ENCODE data around the gene MESP1. TPM values are rescaled to one million over a fixed set of nuclear protein-coding genes. Genes with fewer than 3 reads are reported as not detected.

MESP1 gene
- total RNA-seq, 1 donor from 2014 or later = 2.7 TPM

GRCh38 chr15:89758283-89758682 is 7.2 kb upstream of the MESP1 start:
- Histone ChIP-seq H3K27me3 (no peaks in the 10 kb centered on the region), H3K36me3 (no peaks in the 10 kb centered on the region), H3K27ac (no peak overlapping the region), H3K9me3 (no peaks in the 10 kb centered on the region), H3K4me1 (peaks cover 18% of the 10 kb centered on the region), H3K4me3 (no peak overlapping the region)
- no peak for TF ChIP-seq POLR2AphosphoS5 (IDR thresholded peaks at IDR 0.05; ENCODE audit: insufficient read depth in 1 of 2, low read depth in 1 of 2)
- TF ChIP-seq, protein P1, sequence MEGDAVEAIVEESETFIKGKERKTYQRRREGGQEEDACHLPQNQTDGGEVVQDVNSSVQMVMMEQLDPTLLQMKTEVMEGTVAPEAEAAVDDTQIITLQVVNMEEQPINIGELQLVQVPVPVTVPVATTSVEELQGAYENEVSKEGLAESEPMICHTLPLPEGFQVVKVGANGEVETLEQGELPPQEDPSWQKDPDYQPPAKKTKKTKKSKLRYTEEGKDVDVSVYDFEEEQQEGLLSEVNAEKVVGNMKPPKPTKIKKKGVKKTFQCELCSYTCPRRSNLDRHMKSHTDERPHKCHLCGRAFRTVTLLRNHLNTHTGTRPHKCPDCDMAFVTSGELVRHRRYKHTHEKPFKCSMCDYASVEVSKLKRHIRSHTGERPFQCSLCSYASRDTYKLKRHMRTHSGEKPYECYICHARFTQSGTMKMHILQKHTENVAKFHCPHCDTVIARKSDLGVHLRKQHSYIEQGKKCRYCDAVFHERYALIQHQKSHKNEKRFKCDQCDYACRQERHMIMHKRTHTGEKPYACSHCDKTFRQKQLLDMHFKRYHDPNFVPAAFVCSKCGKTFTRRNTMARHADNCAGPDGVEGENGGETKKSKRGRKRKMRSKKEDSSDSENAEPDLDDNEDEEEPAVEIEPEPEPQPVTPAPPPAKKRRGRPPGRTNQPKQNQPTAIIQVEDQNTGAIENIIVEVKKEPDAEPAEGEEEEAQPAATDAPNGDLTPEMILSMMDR (IDR thresholded peaks at IDR 0.05) = no peak
- no peak for TF ChIP-seq POLR2A (IDR thresholded peaks at IDR 0.05)
- intact Hi-C loops (cut with DNase I) = no loop called here
- no peak for DNase-seq (ENCODE audit: extremely low spot score in 2 of 2)

DNA sequence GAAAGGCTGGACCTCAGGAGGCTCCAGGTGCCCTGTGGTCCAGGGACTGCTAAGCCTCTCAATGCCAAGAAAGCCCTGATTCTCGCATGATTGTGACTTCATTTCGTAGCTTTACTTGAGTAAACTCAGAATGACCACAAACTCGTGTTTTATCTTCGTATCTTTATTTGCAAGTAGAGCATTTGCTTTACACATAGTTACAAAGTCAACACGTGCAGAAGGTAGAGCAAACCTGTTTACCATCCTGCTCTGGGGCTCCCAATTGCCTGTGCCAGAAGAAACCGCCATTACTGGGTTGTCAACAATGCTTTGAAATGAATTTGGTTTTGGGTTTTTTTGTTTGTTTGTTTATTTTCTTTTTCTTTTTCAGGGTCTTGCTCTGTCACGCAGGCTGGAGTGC is 5.8 kb upstream of the MESP1 start:
- TF ChIP-seq POLR2A (IDR thresholded peaks at IDR 0.05) (no peak), POLR2AphosphoS5 (IDR thresholded peaks at IDR 0.05; ENCODE audit: insufficient read depth in 1 of 2, low read depth in 1 of 2) (no peak)
- TF ChIP-seq, protein P1 (IDR thresholded peaks at IDR 0.05) = no peak
- Histone ChIP-seq H3K4me1 (peaks cover 16% of the 10 kb centered on the region), H3K27ac (no peak overlapping the region), H3K4me3 (no peak overlapping the region), H3K27me3 (no peaks in the 10 kb centered on the region), H3K36me3 (no peaks in the 10 kb centered on the region), H3K9me3 (no peaks in the 10 kb centered on the region)
- DNase-seq (ENCODE audit: extremely low spot score in 2 of 2) = no peak
- intact Hi-C loops (cut with DNase I) = no loop called here

- Histone ChIP-seq H3K9me3 (no peaks in the 10 kb centered on the region), H3K27me3 (no peaks in the 10 kb centered on the region), H3K36me3 (no peaks in the 10 kb centered on the region), H3K4me3 (no peak overlapping the region), H3K4me1 (peaks cover 11% of the 10 kb centered on the region), H3K27ac (no peak overlapping the region)
- no peak for DNase-seq (ENCODE audit: extremely low spot score in 2 of 2)
- TF ChIP-seq, protein P1 (IDR thresholded peaks at IDR 0.05) = no peak
- TF ChIP-seq POLR2A (IDR thresholded peaks at IDR 0.05) (no peak), POLR2AphosphoS5 (IDR thresholded peaks at IDR 0.05; ENCODE audit: insufficient read depth in 1 of 2, low read depth in 1 of 2) (no peak)
- intact Hi-C loops (cut with DNase I) = no loop called here
Measured at GRCh38 chr15:89755701-89756100, 4.7 kb upstream of the MESP1 start.

DNA sequence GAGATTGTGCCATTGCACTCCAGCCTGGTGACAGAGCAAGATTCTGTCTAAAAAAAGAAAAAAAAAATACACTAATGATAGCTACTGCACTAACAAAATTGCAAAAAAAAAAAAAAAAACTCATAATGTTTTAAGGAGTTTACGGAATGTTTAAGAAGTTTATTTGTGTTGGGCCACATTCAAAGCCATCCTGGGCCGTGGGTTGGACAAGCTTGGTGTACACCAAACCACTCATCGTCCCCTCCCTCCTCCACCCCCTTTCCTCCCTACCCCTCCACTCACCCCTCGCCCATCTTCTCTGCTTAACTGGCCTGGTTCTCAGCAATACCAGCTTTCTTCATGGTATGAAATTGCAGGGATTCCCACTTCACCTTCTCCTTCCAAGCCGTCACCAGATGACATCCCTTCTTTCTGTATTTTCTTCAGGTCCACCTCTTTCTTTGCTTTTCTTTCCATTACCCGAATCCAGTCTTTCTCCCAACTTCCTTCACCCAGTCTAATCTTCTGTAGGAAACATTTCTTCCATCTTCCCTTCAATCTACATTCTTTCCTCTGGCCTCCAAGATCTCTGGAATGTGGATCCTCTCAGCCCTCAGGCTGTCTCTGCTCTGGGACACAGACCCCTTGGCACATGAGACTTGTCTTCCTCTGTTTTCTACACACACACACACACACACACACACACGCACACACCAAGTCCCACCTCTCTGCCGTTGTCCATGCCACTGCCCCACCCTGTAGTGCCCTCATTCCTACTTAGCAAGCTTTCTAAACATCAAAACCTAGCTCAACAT is 3.5 kb upstream of the MESP1 start:
- intact Hi-C loops (cut with DNase I) = no loop called here

More for the DNA sequence above, 3.5 kb upstream of the MESP1 start:
- Histone ChIP-seq H3K36me3 (no peaks in the 10 kb centered on the region), H3K4me3 (no peak overlapping the region), H3K27me3 (no peaks in the 10 kb centered on the region), H3K4me1 (peaks cover 15% of the 10 kb centered on the region), H3K27ac (no peak overlapping the region), H3K9me3 (no peaks in the 10 kb centered on the region)
- no peak for DNase-seq (ENCODE audit: extremely low spot score in 2 of 2)
- TF ChIP-seq, protein P1 (IDR thresholded peaks at IDR 0.05) = no peak
- no peak for TF ChIP-seq POLR2A (IDR thresholded peaks at IDR 0.05)
- TF ChIP-seq POLR2AphosphoS5 (IDR thresholded peaks at IDR 0.05; ENCODE audit: insufficient read depth in 1 of 2, low read depth in 1 of 2) = no peak
